Renal cortex interstitium (tissue), 15 donors: Measurements from ENCODE around the gene RBM24. TPM values are rescaled to one million over a fixed set of nuclear protein-coding genes. Genes with fewer than 3 reads are reported as not detected.

Source experiments
- DNase-seq, 11 donors: peaks; one replicate each; pipeline ENCODE4 v3.0.0-alpha.2; 2013; ENCODE audit warnings: low read depth in 9 of 11, low spot score in 4 of 11; ENCODE audit errors: extremely low read depth in 1 of 11
- long read RNA-seq, 16 experiments: transcript quantifications; one replicate each; lab custom pipeline, GENCODE V29; 2026
- polyA plus RNA-seq, 3 donors: library from polyadenylated mRNA; unstranded; fragments of 120-200 nt; gene quantifications; one replicate each; pipeline ENCODE4 v1.2.1, GENCODE V29; 2013; ENCODE audit not compliant: insufficient read length in 3 of 3

The RBM24 gene
- polyA plus RNA-seq, result 1 to 10 TPM; 1.0 to 1.6 (median 1.1) TPM
- long read RNA-seq, donor 1, result 0 reads
- long read RNA-seq, donor 2, result 0 reads
- long read RNA-seq, donor 3, partial matches to known transcripts, result 0 of 2 reads
- long read RNA-seq, donor 3, other reads (novel, unspliced or antisense), result 0 of 2 reads
- long read RNA-seq, donor 4, result 0 reads
- long read RNA-seq, donor 5, result 0 reads
- long read RNA-seq, donor 6, result 0 reads
- long read RNA-seq, donor 7, result 0 reads
- long read RNA-seq, donor 8, result 0 reads
- long read RNA-seq, donor 9, result 0 reads
- long read RNA-seq, donor 10, result 0 reads
- long read RNA-seq, donor 11, result 0 reads
- long read RNA-seq, donor 12, result 0 reads
- long read RNA-seq, donor 13, result 0 reads
- long read RNA-seq, donor 14, partial matches to known transcripts, result 0 of 1 reads
- long read RNA-seq, donor 14, other reads (novel, unspliced or antisense), result 0 of 1 reads
- long read RNA-seq, donor 15, result 0 reads
- long read RNA-seq, donor 16, partial matches to known transcripts, result 0 of 1 reads
- long read RNA-seq, donor 16, other reads (novel, unspliced or antisense), result 0 of 1 reads

DNA sequence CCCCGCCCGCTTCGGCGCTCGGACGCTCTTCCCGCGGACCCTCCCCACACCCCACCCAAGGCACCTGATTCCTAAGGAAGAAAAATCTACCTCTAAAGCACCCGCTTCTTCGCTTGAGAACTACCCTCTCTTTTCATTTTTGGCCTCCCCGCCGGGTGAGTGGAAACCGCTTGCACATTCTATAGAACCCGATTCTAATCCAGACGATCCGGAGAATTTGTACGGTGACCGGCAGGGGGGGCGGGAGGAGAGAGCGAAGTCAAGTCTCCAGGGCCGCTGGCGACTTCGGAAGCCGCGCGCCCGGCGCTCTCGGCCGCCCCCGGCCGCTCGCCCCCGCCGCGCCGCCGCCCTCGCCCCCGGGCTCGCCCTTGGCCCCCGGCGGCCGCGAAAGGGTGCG lies at the start of gene RBM24:
Gene RBM24, plus strand, starts transcription at position 262 of the 397 bp plus-strand sequence. CDS start 221 bp downstream, outside the sequence.
- peak in 8 of 11 donors; percentile 49 to 65 (median 55) for DNase-seq

DNA sequence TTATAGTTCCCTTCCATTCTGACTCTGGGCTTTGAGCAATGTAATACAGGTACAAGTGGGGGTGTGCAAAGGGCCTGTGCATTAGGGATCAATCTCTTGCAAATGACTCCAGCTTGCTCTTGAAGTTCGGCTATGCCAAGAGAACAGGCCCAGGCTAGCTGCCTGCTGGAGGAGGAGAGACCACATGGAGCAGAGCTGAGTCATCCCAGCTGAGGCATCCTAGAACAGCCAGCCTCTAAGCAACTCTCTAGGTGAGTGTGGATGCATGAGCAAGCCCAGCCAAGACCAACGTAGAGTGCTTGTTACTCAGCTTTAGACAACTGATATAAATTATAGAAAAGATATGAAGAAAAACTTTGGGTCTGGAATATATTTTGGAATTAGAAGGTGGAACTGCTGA lies 47.6 kb upstream of the RBM24 start:
- no peak for DNase-seq

DNA sequence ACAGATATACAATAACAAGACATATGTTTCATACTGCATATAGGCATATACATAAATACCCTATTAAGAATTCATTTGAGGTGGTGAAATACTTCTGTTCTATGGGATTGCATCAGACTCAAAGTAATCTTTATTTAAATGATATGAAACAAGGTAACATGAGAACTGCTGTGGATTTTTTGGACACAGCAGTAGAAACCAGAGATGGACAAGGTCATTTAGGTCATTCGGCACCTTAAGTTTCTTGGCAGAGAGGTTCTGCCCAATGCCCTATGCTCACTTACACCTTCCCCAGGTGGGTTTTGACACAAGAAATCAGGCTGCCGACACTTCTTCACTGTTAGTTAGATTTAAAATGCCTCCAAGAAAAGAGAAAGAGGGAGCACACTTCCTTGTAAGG lies 43.9 kb upstream of the RBM24 start:
- DNase-seq, result no peak

- DNase-seq, result no peak
Measured at GRCh38 chr6:17239260-17239659, 41.9 kb upstream of the RBM24 start.

DNA sequence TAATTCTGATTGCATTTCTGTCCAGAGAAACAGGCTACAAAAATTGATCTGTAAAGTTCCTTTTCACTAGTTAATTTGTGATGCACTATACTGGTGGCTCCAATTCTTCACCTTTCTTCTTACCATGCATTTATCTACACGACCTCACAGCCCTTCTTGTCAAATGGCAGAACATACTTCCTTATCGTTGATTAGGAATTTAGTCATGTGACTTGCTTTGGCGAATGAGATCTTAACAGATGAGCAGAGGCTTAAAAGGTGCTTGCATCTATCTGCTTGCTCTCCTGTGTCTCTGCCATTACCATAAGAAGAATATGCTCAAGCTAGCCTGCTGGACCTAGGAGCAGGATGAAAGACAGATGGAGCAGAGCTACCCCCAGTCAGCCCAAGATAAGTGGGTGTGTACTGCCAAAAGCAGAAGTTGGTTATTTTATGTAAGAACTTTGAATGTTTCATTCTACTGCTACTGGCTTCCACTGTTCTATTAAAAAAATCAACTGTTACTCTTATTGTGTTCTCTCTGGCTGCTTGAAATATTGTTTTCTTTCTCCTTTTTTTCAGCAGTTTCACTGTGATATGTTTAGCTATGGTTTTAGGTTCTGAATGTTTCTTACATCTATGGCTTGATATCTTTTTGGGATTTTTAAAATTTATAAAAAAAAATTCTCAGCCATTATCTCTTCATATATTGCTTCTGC lies 40.2 kb upstream of the RBM24 start:
- DNase-seq, result no peak

DNA sequence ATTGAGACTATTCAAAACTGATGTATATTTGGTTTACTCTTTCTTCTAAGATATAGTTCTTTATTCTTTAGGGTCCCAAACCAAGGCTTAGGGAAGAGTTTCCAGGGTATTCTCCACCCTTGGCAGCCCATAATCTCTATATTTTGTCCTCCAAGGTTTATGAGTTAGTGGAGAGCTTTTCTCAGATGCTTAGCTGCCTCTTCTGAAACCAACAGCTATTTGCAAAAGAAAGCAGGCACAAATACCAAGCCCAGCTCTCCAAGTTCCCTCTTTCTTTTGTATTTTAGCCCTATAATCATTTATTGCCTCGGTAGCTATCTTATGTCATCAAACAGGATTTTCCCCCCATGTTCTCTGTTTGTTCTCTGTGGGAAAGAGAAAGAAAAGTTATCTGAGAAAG lies 39.1 kb upstream of the RBM24 start:
- DNase-seq, result no peak

GRCh38 chr6:17250237-17250636 lies 30.9 kb upstream of the RBM24 start:
- DNase-seq, result no peak

GRCh38 chr6:17251953-17252352 lies 29.2 kb upstream of the RBM24 start:
- DNase-seq, result no peak

DNA sequence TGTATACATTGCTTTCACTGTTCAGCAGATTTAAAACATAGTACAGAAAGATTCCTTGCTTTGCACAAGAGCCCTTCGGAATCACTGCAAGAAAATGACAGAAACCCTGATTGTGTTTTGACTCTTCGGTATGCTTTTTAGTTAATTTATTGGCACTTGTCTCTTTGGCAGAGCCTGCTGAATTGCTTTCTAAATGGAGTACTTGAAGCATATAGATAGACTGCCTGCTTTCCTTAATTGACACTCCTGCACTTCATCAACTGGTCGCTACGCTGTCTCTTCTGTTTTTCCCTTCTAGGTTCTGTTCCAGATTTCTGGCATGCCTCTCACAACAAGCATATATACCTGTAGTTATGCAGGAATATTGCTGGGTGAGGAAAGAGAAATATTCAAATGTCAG lies 22.4 kb upstream of the RBM24 start:
- DNase-seq, result no peak

DNA sequence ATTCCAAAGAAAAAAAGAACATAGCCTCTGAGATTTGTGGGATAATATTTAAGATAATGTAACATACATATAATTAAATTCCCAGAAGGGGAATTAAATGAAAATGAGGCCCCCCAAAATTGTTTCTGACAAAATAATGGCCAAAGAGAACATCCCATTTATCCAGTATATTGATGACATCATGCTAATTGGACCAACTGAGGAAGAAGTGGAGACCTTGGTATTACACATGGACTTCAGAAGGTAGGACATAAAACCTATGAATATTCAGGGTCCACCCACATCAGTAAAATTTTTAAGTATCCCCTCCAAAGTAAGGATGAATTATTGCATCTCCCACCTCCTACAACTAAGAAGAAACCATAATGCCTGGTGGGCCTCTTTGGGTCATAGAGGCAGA lies 15.6 kb upstream of the RBM24 start:
- DNase-seq, result no peak

DNA sequence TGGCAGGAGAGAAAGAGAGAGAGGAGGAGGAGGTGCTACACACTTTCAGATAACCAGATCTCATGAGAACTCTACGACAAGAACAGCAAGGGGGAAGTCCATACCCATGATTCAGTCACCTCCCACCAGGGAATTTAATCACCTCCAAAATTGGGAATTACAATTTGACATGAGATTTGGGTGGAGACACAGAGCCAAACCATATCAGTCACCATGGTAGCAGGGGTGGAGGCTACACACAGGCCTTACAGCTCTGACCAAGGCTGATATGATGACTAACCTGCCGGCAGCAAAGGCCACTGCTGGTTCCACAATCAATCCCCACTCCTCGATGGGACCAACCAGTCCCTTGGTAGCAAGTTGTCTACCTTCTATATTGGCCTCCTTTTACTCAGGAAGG lies 13.6 kb upstream of the RBM24 start:
- no peak for DNase-seq

GRCh38 chr6:17268114-17268513 lies 13.0 kb upstream of the RBM24 start:
- no peak for DNase-seq

DNA sequence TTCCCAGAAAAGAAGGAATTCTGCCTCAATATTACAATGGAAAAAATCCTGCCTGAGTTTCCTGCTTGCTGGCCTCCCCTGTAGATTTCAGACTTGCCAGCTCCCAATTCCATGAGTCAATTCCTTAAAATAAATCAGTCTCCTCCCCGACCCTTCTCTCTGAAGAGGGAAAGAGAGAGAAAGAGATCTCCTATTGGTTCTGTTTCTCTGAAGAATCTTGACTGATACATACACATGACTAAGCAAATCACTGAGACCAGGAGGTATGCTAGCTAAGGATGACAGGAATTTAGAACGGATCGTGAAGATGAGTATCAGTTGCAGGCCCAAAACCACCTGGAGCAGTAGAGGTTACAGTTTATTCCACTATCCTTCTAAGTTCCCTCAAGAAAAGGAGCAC lies 11.3 kb upstream of the RBM24 start:
- DNase-seq, result no peak

GRCh38 chr6:17271628-17272027 lies 9.5 kb upstream of the RBM24 start:
- no peak for DNase-seq

DNA sequence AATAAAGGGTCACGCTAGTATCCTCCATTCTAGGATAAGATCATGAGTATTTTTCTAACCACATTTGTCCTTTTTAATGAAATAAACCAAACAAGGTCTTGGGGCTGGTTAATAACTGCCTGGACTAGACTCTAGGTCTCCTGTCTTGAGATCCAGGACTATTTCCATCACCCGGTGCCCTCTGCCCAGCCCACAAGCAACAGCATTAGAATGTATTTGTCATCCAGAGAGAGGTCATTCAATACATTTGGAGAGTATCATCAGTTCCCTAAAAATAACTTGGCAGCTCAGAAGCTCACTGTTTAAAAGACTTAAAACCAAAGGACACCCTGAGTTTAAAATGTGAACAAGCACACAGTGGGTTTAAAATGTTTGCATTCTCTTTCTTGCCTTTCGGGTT lies 4.4 kb upstream of the RBM24 start:
- no peak for DNase-seq

GRCh38 chr6:17277256-17277655 lies 3.9 kb upstream of the RBM24 start:
- DNase-seq, result no peak

GRCh38 chr6:17278289-17279063 lies 2.7 kb upstream of the RBM24 start:
- DNase-seq, result no peak

DNA sequence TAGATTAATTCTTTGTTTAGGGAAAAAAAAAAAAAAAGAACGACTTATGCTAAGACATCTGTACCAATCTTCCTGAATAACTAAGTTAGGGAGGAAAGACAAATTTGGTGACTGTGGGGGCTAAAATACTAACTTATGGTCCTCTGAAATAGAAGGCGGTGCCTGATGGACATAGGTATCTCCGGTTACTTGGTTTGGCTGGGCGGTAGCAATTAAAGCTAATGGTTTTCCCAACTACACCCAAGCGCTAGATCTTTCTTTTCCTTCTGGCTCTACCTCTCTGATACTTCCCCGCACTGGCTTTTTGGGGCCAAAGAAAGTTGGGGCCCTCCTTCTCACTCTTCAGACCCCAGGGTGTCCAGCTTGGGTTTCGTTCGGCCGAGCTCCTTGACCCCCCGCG lies 1.0 kb upstream of the RBM24 start:
- DNase-seq, result no peak

GRCh38 chr6:17280552-17281090 lies 540 bp upstream of the RBM24 start:
- peak in 4 of 11 donors; percentile 27 to 41 (median 31) for DNase-seq
